B cell (primary cell): ENCODE data around the gene DEFB126. TPM values are rescaled to one million over a fixed set of nuclear protein-coding genes. Genes with fewer than 3 reads are reported as not detected.

Experiments
- ATAC-seq: fragments of 200-7000 bp; cut with Tn5 transposase; one replicate; pipeline ENCODE4 v1.10.0; 2021; ENCODE audit warnings: low read depth, mild to moderate bottlenecking, moderate number of reproducible peaks, moderate library complexity
- CTCF ChIA-PET: fragments of 350-600 bp; sonication (Branson Sonifier 250); formaldehyde crosslinking; loops from one replicate; lab custom pipeline; 2021; ENCODE audit warnings: antibody characterized with exemption, inconsistent platforms; lab: Charles Lee
- POLR2A ChIA-PET: fragments of 350-600 bp; sonication (Branson Sonifier 250); formaldehyde crosslinking; loops from one replicate; lab custom pipeline; 2021; ENCODE audit warnings: antibody characterized with exemption; lab: Charles Lee
- DNase-seq: peaks from one replicate; pipeline ENCODE4 v3.0.0; 2013
- H2AFZ ChIP-seq: 2 replicates; pipeline ENCODE4 v1.6.1; 2012; ENCODE audit warnings: mild to moderate bottlenecking, low read depth, low read length; ENCODE audit not compliant: insufficient read depth, poor library complexity, severe bottlenecking
- H3K27ac ChIP-seq, 2 donors: 1 replicate in 1 of 2; 2 replicates in 1 of 2; pipeline ENCODE4 v1.5.1; 2012 to 2013; ENCODE audit warnings: low read length in 2 of 2, mild to moderate bottlenecking in 2 of 2, moderate library complexity in 1 of 2
- H3K27me3 ChIP-seq, 4 experiments: fragments of 200-600 bp in 1 of 4; sonication (generic) in 1 of 4; replicated peaks in 1 of 4; 1 replicate in 2 of 4; 2 replicates in 2 of 4; pipeline versions ENCODE4 v1.6.1 to v1.7.0; 2013 to 2016; ENCODE audit warnings: low read length in 3 of 4, mild to moderate bottlenecking in 2 of 4, mixed read lengths in 1 of 4, moderate library complexity in 1 of 4; ENCODE audit not compliant: insufficient read depth in 4 of 4, control insufficient read depth in 3 of 4; ENCODE audit errors: control extremely low read depth in 1 of 4
- H3K36me3 ChIP-seq, 2 experiments: replicated peaks in 1 of 2; 1 replicate in 1 of 2; 2 replicates in 1 of 2; pipeline versions ENCODE4 v1.6.1 to v1.7.1; 2013; ENCODE audit warnings: low read length in 1 of 2; ENCODE audit not compliant: insufficient read depth in 2 of 2, control insufficient read depth in 1 of 2; ENCODE audit errors: control extremely low read depth in 1 of 2, extremely low read depth in 1 of 2
- H3K4me1 ChIP-seq, 2 donors: fragments of 200-600 bp in 1 of 2; sonication (generic) in 1 of 2; 1 replicate in 1 of 2; 2 replicates in 1 of 2; pipeline versions ENCODE4 v1.5.1 to v1.6.1; 2013 to 2017; ENCODE audit warnings: low read length in 2 of 2; ENCODE audit not compliant: control insufficient read depth in 2 of 2, insufficient read depth in 2 of 2
- H3K4me2 ChIP-seq: replicated peaks from 2 replicates; pipeline ENCODE3; 2012; ENCODE audit warnings: mild to moderate bottlenecking, low read depth, low read length; ENCODE audit not compliant: poor library complexity, severe bottlenecking
- H3K4me3 ChIP-seq, 5 experiments: fragments of 200-600 bp in 1 of 5; sonication (generic) in 1 of 5; 1 replicate in 3 of 5; 2 replicates in 2 of 5; pipeline versions ENCODE4 v1.5.1 to v1.7.0; 2011 to 2016; ENCODE audit warnings: low read length in 4 of 5, mild to moderate bottlenecking in 4 of 5, low read depth in 2 of 5, control low read depth in 1 of 5, moderate library complexity in 1 of 5; ENCODE audit not compliant: insufficient read depth in 1 of 5; ENCODE audit errors: control extremely low read depth in 1 of 5, extremely low read depth in 1 of 5
- H3K79me2 ChIP-seq: fragments of 200-600 bp; sonication (generic); one replicate; pipeline ENCODE4 v1.6.0; 2016; ENCODE audit warnings: low read length; ENCODE audit not compliant: control insufficient read depth, insufficient read depth
- H3K9ac ChIP-seq: fragments of 200-600 bp; sonication (generic); 2 replicates; pipeline ENCODE4 v1.6.1; 2017; ENCODE audit warnings: mild to moderate bottlenecking, low read length, moderate library complexity
- H3K9me3 ChIP-seq, 3 donors: one replicate each; pipeline versions ENCODE4 v1.6.1 to v1.7.1; 2013; ENCODE audit warnings: low read length in 2 of 3; ENCODE audit not compliant: control insufficient read depth in 2 of 3, insufficient read depth in 1 of 3; ENCODE audit errors: control extremely low read depth in 1 of 3
- H4K20me1 ChIP-seq: 2 replicates; pipeline ENCODE4 v1.6.0; 2012; ENCODE audit warnings: mild to moderate bottlenecking, low read length; ENCODE audit not compliant: insufficient read depth, control insufficient read depth, poor library complexity, severe bottlenecking
- H3K27ac Mint-ChIP-seq: one replicate; pipeline ENCODE4 v1.8.0; 2021; ENCODE audit warnings: mixed read lengths
- H3K27me3 Mint-ChIP-seq: one replicate; pipeline ENCODE4 v1.8.0; 2021; ENCODE audit warnings: mixed read lengths
- H3K4me1 Mint-ChIP-seq: one replicate; pipeline ENCODE4 v1.8.0; 2021; ENCODE audit warnings: mixed read lengths
- H3K4me3 Mint-ChIP-seq: one replicate; pipeline ENCODE4 v1.8.0; 2021; ENCODE audit warnings: mixed read lengths
- H3K9me3 Mint-ChIP-seq: one replicate; pipeline ENCODE4 v1.8.0; 2022; ENCODE audit warnings: mixed read lengths; ENCODE audit not compliant: insufficient read depth
- CTCF ChIP-seq: fragments of 200-600 bp; IDR thresholded peaks from one replicate; pipeline ENCODE4 v1.8.0; 2022; ENCODE audit warnings: antibody characterized with exemption, mild to moderate bottlenecking
- EZH2 ChIP-seq: IDR thresholded peaks from 2 replicates; pipeline ENCODE4 v1.6.1; 2012; ENCODE audit warnings: borderline replicate concordance, low read depth, mild to moderate bottlenecking, moderate library complexity, low read length; ENCODE audit not compliant: insufficient read depth, poor library complexity, severe bottlenecking
- WGBS: methylation state at CpG from one replicate; pipeline ENCODE4 v1.1.5; 2013; ENCODE audit warnings: missing lambda C conversion rate; ENCODE audit not compliant: insufficient coverage; 5-methylcytosine and 5-hydroxymethylcytosine counted together
- intact Hi-C: fragments of 100-400 bp; cut with micrococcal nuclease; formaldehyde crosslinking; loops from one replicate; pipeline ENCODE4 v1.10.0; 2022
- polyA plus RNA-seq: library from polyadenylated mRNA; depleted of rRNA; stranded (reverse); fragments of >200 nt; gene quantifications from 2 replicates; pipeline ENCODE4 v1.2.3, GENCODE V29; 2012
- total RNA-seq, 2 donors: library from RNA; stranded (reverse); fragments of 120-200 nt in 1 of 2; gene quantifications; 1 replicate in 1 of 2; 2 replicates in 1 of 2; pipeline versions ENCODE4 v1.2.3 to v1.2.4, GENCODE V29; 2013 to 2022

DEFB126 gene
- total and polyA plus RNA-seq, 2 donors (not counting 1 experiment from before 2014, with no cell fraction given), result not detected

DNA sequence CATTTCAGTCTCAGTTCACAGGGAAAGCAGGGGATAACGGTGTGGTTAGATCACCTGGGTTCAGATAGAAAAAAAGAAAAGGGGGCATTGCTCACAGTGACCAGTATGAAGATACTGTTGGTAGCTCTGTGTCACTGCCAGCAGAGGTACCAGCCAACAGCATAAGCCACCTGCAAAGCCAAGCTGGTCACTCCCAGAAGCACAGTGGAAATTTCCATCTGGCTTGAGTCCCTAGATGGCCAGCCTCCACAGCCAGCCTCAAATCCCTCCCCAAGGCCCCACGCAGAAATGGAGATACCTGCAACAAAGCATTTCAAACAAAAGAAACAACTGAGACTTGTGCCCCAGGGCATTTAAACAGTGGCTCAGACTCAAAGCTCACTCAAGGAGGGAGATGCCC, 26.5 kb downstream of the DEFB126 start:
- H3K27me3 Mint-ChIP-seq, result peaks cover 14% of the 10 kb centered on the region
- POLR2A ChIA-PET, result no interaction called here
- WGBS, result 79% methylated on average over 2 of the region's 2 CpGs

DNA sequence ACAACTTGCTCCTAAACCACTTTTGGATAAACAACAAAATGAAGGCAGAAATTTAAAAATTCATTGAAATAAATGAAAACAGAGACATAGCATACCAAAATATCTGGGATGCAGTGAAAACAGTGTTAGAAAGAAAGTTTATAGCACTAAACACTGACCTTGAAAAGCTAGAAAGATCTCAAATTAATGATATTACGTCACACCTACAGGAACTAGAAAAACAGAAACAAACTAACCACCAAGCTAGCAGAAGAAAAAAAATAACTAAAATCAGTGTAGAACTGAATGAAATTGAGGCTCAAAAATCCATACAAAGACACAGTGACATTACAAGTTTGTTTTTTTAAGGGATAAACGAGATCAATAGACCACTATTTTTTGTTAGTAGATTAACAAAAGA, 41.9 kb downstream of the DEFB126 start:
- H3K27ac Mint-ChIP-seq, result no peak overlapping the region
- no peak for ATAC-seq
- no peak overlapping the region for H3K9ac ChIP-seq
- TF ChIP-seq CTCF (no peak), EZH2 (no peak)
- H3K4me3 ChIP-seq, result no peak overlapping the region
- H3K27me3 Mint-ChIP-seq, result peaks cover 55% of the 10 kb centered on the region
- H2AFZ ChIP-seq, result no peak overlapping the region
- peaks cover 8% of the 10 kb centered on the region for H3K9me3 Mint-ChIP-seq
- H3K36me3 ChIP-seq, result no peaks in the 10 kb centered on the region
- no peaks in the 10 kb centered on the region for H4K20me1 ChIP-seq
- H3K4me1 ChIP-seq, result no peaks in the 10 kb centered on the region
- peaks cover 0 to 20% (median 5%) of the 10 kb centered on the region in 4 experiments for H3K27me3 ChIP-seq
- WGBS, result no CpG with 5 or more reads among the region's 2 CpGs
- no peak for DNase-seq
- H3K79me2 ChIP-seq, result no peaks in the 10 kb centered on the region
- no peak overlapping the region for H3K4me2 ChIP-seq
- H3K27ac ChIP-seq, result no peak overlapping the region
- ChIA-PET POLR2A (no interaction called here), CTCF (no interaction called here)
- no peak overlapping the region for H3K4me3 Mint-ChIP-seq
- intact Hi-C loops, result no loop called here
- H3K4me1 Mint-ChIP-seq, result no peaks in the 10 kb centered on the region
- peaks cover 0 to 1% (median 0%) of the 10 kb centered on the region in 3 donors for H3K9me3 ChIP-seq

More for the DNA sequence above, 26.5 kb downstream of the DEFB126 start:
- H3K9ac ChIP-seq, result no peak overlapping the region
- Mint-ChIP-seq H3K4me3 (no peak overlapping the region), H3K9me3 (no peaks in the 10 kb centered on the region), H3K27ac (no peak overlapping the region), H3K4me1 (no peaks in the 10 kb centered on the region)
- H3K4me1 ChIP-seq, result no peaks in the 10 kb centered on the region
- CTCF ChIA-PET, result no interaction called here
- peaks cover 0 to 2% (median 0%) of the 10 kb centered on the region in 3 donors for H3K9me3 ChIP-seq
- H3K36me3 ChIP-seq, result no peaks in the 10 kb centered on the region
- no peaks in the 10 kb centered on the region for H4K20me1 ChIP-seq
- intact Hi-C loops, result no loop called here
- H3K79me2 ChIP-seq, result no peaks in the 10 kb centered on the region
- no peak overlapping the region for H2AFZ ChIP-seq
- peaks cover 0 to 4% (median 0%) of the 10 kb centered on the region in 4 experiments for H3K27me3 ChIP-seq
- no peak overlapping the region for H3K4me2 ChIP-seq
- DNase-seq, result no peak
- TF ChIP-seq EZH2 (no peak), CTCF (no peak)
- no peak overlapping the region for H3K4me3 ChIP-seq
- no peak for ATAC-seq
- no peak overlapping the region for H3K27ac ChIP-seq
